ENCODE results near the gene TGM2. TPM values are rescaled to one million over a fixed set of nuclear protein-coding genes. Genes with fewer than 3 reads are reported as not detected.
A peak's percentile ranks its signal among the peaks of the same experiment; 100 is the strongest.

Gene TGM2
- polyA plus RNA-seq, 6 donors from 2014 or later = 0.21 to 0.29 TPM; not detected in 4

- Mint-ChIP-seq H3K36me3 (no peaks in the 10 kb centered on the region), H3K4me3 (peak overlapping the region in 1 of 8 donors; percentile 2)
Measured at GRCh38 chr20:38150335-38151170, 14.5 kb downstream of the TGM2 start.

GRCh38 chr20:38148328-38149102 lies 16.6 kb downstream of the TGM2 start:
- peaks cover 8 to 18% (median 16%) of the 10 kb centered on the region in 3 donors for H3K27me3 Mint-ChIP-seq
- H3K36me3 Mint-ChIP-seq = no peaks in the 10 kb centered on the region
- DNase-seq = no peak
- H3K9me3 Mint-ChIP-seq = no peaks in the 10 kb centered on the region
- peaks cover 9 to 17% (median 15%) of the 10 kb centered on the region in 3 donors for H3K4me1 Mint-ChIP-seq
- ATAC-seq (ENCODE audit: low read depth in 2 of 2) = no peak
- H3K4me3 Mint-ChIP-seq = no peak overlapping the region
- peak overlapping the region in 1 of 6 donors; percentile 63 for H3K27ac Mint-ChIP-seq

More at GRCh38 chr20:38150335-38151170, 14.5 kb downstream of the TGM2 start:
- no peak for DNase-seq
- Mint-ChIP-seq H3K9me3 (no peaks in the 10 kb centered on the region), H3K27ac (peak overlapping the region in 3 of 6 donors; percentile 38 to 80 (median 51)), H3K4me1 (peaks cover 9 to 17% (median 11%) of the 10 kb centered on the region in 3 donors), H3K27me3 (peaks cover 8 to 18% (median 16%) of the 10 kb centered on the region in 3 donors)
- ATAC-seq (ENCODE audit: low read depth in 2 of 2) = no peak

- ATAC-seq (ENCODE audit: low read depth in 2 of 2) (no peak), DNase-seq (no peak)
- Mint-ChIP-seq H3K9me3 (no peaks in the 10 kb centered on the region), H3K36me3 (no peaks in the 10 kb centered on the region), H3K27me3 (peaks cover 8 to 18% (median 16%) of the 10 kb centered on the region in 3 donors), H3K27ac (peak overlapping the region in 1 of 6 donors; percentile 80), H3K4me1 (peaks cover 12 to 15% (median 14%) of the 10 kb centered on the region in 3 donors), H3K4me3 (no peak overlapping the region)
Measured at GRCh38 chr20:38147751-38148150, 17.3 kb downstream of the TGM2 start.

- Mint-ChIP-seq H3K27me3 (peaks cover 8 to 16% (median 12%) of the 10 kb centered on the region in 3 donors), H3K9me3 (no peaks in the 10 kb centered on the region), H3K27ac (no peak overlapping the region), H3K4me3 (no peak overlapping the region), H3K4me1 (peaks cover 8 to 9% (median 8%) of the 10 kb centered on the region in 3 donors), H3K36me3 (no peaks in the 10 kb centered on the region)
- no peak for ATAC-seq (ENCODE audit: low read depth in 2 of 2)
- DNase-seq = no peak
Measured at GRCh38 chr20:38147163-38147562, 17.9 kb downstream of the TGM2 start.

- Mint-ChIP-seq H3K4me3 (no peak overlapping the region), H3K36me3 (no peaks in the 10 kb centered on the region), H3K4me1 (peaks cover 3 to 7% (median 5%) of the 10 kb centered on the region in 3 donors), H3K27ac (no peak overlapping the region), H3K9me3 (no peaks in the 10 kb centered on the region), H3K27me3 (peaks cover 8 to 16% (median 14%) of the 10 kb centered on the region in 3 donors)
- no peak for ATAC-seq (ENCODE audit: low read depth in 2 of 2)
- no peak for DNase-seq
Measured at GRCh38 chr20:38146628-38147027, 18.4 kb downstream of the TGM2 start.

GRCh38 chr20:38146156-38146555 lies 18.9 kb downstream of the TGM2 start:
- H3K4me1 Mint-ChIP-seq = peaks cover 0 to 5% (median 4%) of the 10 kb centered on the region in 3 donors
- ATAC-seq (ENCODE audit: low read depth in 2 of 2) = no peak
- H3K27ac Mint-ChIP-seq = no peak overlapping the region
- H3K9me3 Mint-ChIP-seq = no peaks in the 10 kb centered on the region
- DNase-seq = no peak
- H3K36me3 Mint-ChIP-seq = no peaks in the 10 kb centered on the region
- no peak overlapping the region for H3K4me3 Mint-ChIP-seq
- H3K27me3 Mint-ChIP-seq = peaks cover 8 to 16% (median 16%) of the 10 kb centered on the region in 3 donors

- peaks cover 8 to 16% (median 13%) of the 10 kb centered on the region in 3 donors for H3K27me3 Mint-ChIP-seq
- H3K36me3 Mint-ChIP-seq = no peaks in the 10 kb centered on the region
- DNase-seq (no peak), ATAC-seq (ENCODE audit: low read depth in 2 of 2) (no peak)
- H3K9me3 Mint-ChIP-seq = no peaks in the 10 kb centered on the region
- H3K4me3 Mint-ChIP-seq = no peak overlapping the region
- peaks cover 0 to 5% (median 4%) of the 10 kb centered on the region in 3 donors for H3K4me1 Mint-ChIP-seq
- H3K27ac Mint-ChIP-seq = no peak overlapping the region
Measured at GRCh38 chr20:38145729-38146075, 19.4 kb downstream of the TGM2 start.

GRCh38 chr20:38144974-38145728 lies 19.9 kb downstream of the TGM2 start:
- Mint-ChIP-seq H3K9me3 (no peaks in the 10 kb centered on the region), H3K36me3 (no peaks in the 10 kb centered on the region), H3K27me3 (peaks cover 8 to 16% (median 11%) of the 10 kb centered on the region in 3 donors), H3K4me3 (no peak overlapping the region), H3K27ac (peak overlapping the region in 1 of 6 donors; percentile 83), H3K4me1 (peaks cover 0 to 5% (median 4%) of the 10 kb centered on the region in 3 donors)
- no peak for DNase-seq
- no peak for ATAC-seq (ENCODE audit: low read depth in 2 of 2)

GRCh38 chr20:38144598-38144973 lies 20.5 kb downstream of the TGM2 start:
- Mint-ChIP-seq H3K27ac (peak overlapping the region in 1 of 6 donors; percentile 83), H3K4me1 (peaks cover 0 to 5% (median 4%) of the 10 kb centered on the region in 3 donors), H3K4me3 (no peak overlapping the region), H3K9me3 (no peaks in the 10 kb centered on the region), H3K27me3 (peaks cover 8 to 16% (median 11%) of the 10 kb centered on the region in 3 donors), H3K36me3 (no peaks in the 10 kb centered on the region)
- DNase-seq = no peak
- no peak for ATAC-seq (ENCODE audit: low read depth in 2 of 2)

- H3K9me3 Mint-ChIP-seq = no peaks in the 10 kb centered on the region
- DNase-seq (no peak), ATAC-seq (ENCODE audit: low read depth in 2 of 2) (no peak)
- no peak overlapping the region for H3K4me3 Mint-ChIP-seq
- H3K36me3 Mint-ChIP-seq = no peaks in the 10 kb centered on the region
- H3K27me3 Mint-ChIP-seq = peaks cover 6 to 14% (median 11%) of the 10 kb centered on the region in 3 donors
- peak overlapping the region in 2 of 6 donors; percentile 32 to 76 for H3K27ac Mint-ChIP-seq
- H3K4me1 Mint-ChIP-seq = peaks cover 0 to 5% (median 4%) of the 10 kb centered on the region in 3 donors
Measured at GRCh38 chr20:38143646-38144554, 21.2 kb downstream of the TGM2 start.

- Mint-ChIP-seq H3K4me3 (no peak overlapping the region), H3K9me3 (no peaks in the 10 kb centered on the region), H3K36me3 (no peaks in the 10 kb centered on the region), H3K27me3 (peaks cover 4 to 17% (median 7%) of the 10 kb centered on the region in 3 donors), H3K4me1 (peaks cover 0 to 5% (median 4%) of the 10 kb centered on the region in 3 donors), H3K27ac (no peak overlapping the region)
- DNase-seq (no peak), ATAC-seq (ENCODE audit: low read depth in 2 of 2) (no peak)
Measured at GRCh38 chr20:38143238-38143645, 21.8 kb downstream of the TGM2 start.

GRCh38 chr20:38141889-38142494 lies 23.1 kb downstream of the TGM2 start:
- Mint-ChIP-seq H3K4me3 (no peak overlapping the region), H3K27ac (no peak overlapping the region), H3K9me3 (no peaks in the 10 kb centered on the region), H3K36me3 (no peaks in the 10 kb centered on the region), H3K4me1 (peaks cover 0 to 5% (median 4%) of the 10 kb centered on the region in 3 donors), H3K27me3 (peaks cover 0 to 11% (median 4%) of the 10 kb centered on the region in 3 donors)
- ATAC-seq (ENCODE audit: low read depth in 2 of 2) (no peak), DNase-seq (no peak)
